ENCODE results near the gene BSND.

Gene BSND

GRCh38 chr1:54976747-54977146, 22.0 kb upstream of the BSND start:
- DNase-seq: no peak

GRCh38 chr1:54977533-54978297, 21.0 kb upstream of the BSND start:
- peak; percentile 26 for DNase-seq

- no peak for DNase-seq
Observed at GRCh38 chr1:54978528-54979326, 20.0 kb upstream of the BSND start.

- no peak for DNase-seq
Observed at GRCh38 chr1:54979327-54979891, 19.3 kb upstream of the BSND start.

GRCh38 chr1:54980046-54980527, 18.6 kb upstream of the BSND start:
- DNase-seq: no peak

- DNase-seq: peak; percentile 28
Observed at GRCh38 chr1:54980528-54981241, 18.0 kb upstream of the BSND start, which contains the start of gene TMEM61. Gene TMEM61, plus strand, starts transcription at chr1:54980628. Its CDS starts 438 bp downstream, at chr1:54981066.

GRCh38 chr1:54981466-54981865, 17.3 kb upstream of the BSND start:
- no peak for DNase-seq

- peak; percentile 80 for DNase-seq
Observed at GRCh38 chr1:54982739-54983138, 16.0 kb upstream of the BSND start.

- DNase-seq: no peak
Observed at GRCh38 chr1:54984131-54984842, 14.4 kb upstream of the BSND start.

GRCh38 chr1:54985556-54985955, 13.2 kb upstream of the BSND start:
- no peak for DNase-seq

- no peak for DNase-seq
Observed at GRCh38 chr1:54986025-54986424, 12.7 kb upstream of the BSND start.

- no peak for DNase-seq
Observed at GRCh38 chr1:54986533-54986932, 12.2 kb upstream of the BSND start.

GRCh38 chr1:54987427-54987826, 11.3 kb upstream of the BSND start:
- no peak for DNase-seq

- DNase-seq: peak; percentile 52
Observed at GRCh38 chr1:54987919-54988705, 10.6 kb upstream of the BSND start.

GRCh38 chr1:54988975-54989374, 9.8 kb upstream of the BSND start:
- no peak for DNase-seq

GRCh38 chr1:54989473-54989872, 9.3 kb upstream of the BSND start:
- DNase-seq: peak; percentile 94

- no peak for DNase-seq
Observed at GRCh38 chr1:54989968-54990810, 8.5 kb upstream of the BSND start.

- no peak for DNase-seq
Observed at GRCh38 chr1:54990916-54991315, 7.8 kb upstream of the BSND start.

- no peak for DNase-seq
Observed at GRCh38 chr1:54991939-54992338, 6.8 kb upstream of the BSND start.

- DNase-seq: no peak
Observed at GRCh38 chr1:54993140-54993539, 5.6 kb upstream of the BSND start.
